Measurements from ENCODE around the gene LMAN1L. TPM values are rescaled to one million over a fixed set of nuclear protein-coding genes. Genes with fewer than 3 reads are reported as not detected.

The LMAN1L gene
- total and polyA plus RNA-seq, 4 donors, result 0.11 to 0.29 TPM; not detected in 2

- 77% methylated on average over 7 of the region's 7 CpGs for WGBS (ENCODE audit: insufficient coverage)
- no peak overlapping the region for H3K27ac ChIP-seq (ENCODE audit: low read depth, low read length)
- peaks cover 36% of the 10 kb centered on the region for H3K27me3 ChIP-seq (ENCODE audit: control insufficient read depth, insufficient read depth, low read length)
- peaks cover 27% of the 10 kb centered on the region for H3K4me1 ChIP-seq (ENCODE audit: control insufficient read depth, insufficient read depth, low read length)
- H3K36me3 ChIP-seq (ENCODE audit: control insufficient read depth, insufficient read depth, low read length), result no peaks in the 10 kb centered on the region
- H3K4me3 ChIP-seq (ENCODE audit: low read depth, low read length), result no peak overlapping the region
- H3K9me3 ChIP-seq (ENCODE audit: control insufficient read depth, insufficient read depth, low read length), result no peaks in the 10 kb centered on the region
- no peak for DNase-seq (ENCODE audit: low read depth in 4 of 6, low spot score in 6 of 6)
Measured at GRCh38 chr15:74824976-74825375, 12.3 kb downstream of the LMAN1L start.

- no peak overlapping the region for H3K4me3 ChIP-seq (ENCODE audit: low read depth, low read length)
- DNase-seq (ENCODE audit: low read depth in 4 of 6, low spot score in 6 of 6), result no peak
- WGBS (ENCODE audit: insufficient coverage), result no CpG with 5 or more reads among the region's 10 CpGs
- no peaks in the 10 kb centered on the region for H3K36me3 ChIP-seq (ENCODE audit: control insufficient read depth, insufficient read depth, low read length)
- no peak overlapping the region for H3K27ac ChIP-seq (ENCODE audit: low read depth, low read length)
- no peaks in the 10 kb centered on the region for H3K9me3 ChIP-seq (ENCODE audit: control insufficient read depth, insufficient read depth, low read length)
- H3K4me1 ChIP-seq (ENCODE audit: control insufficient read depth, insufficient read depth, low read length), result peaks cover 34% of the 10 kb centered on the region
- peaks cover 36% of the 10 kb centered on the region for H3K27me3 ChIP-seq (ENCODE audit: control insufficient read depth, insufficient read depth, low read length)
Measured at GRCh38 chr15:74825866-74826265, 13.2 kb downstream of the LMAN1L start.

- DNase-seq (ENCODE audit: low read depth in 4 of 6, low spot score in 6 of 6), result peak in 2 of 6 donors; percentile 31 to 62
- Histone ChIP-seq H3K9me3 (ENCODE audit: control insufficient read depth, insufficient read depth, low read length) (no peaks in the 10 kb centered on the region), H3K4me3 (ENCODE audit: low read depth, low read length) (no peak within 1 kb of the TSS), H3K27me3 (ENCODE audit: control insufficient read depth, insufficient read depth, low read length) (peaks cover 36% of the 10 kb centered on the region), H3K4me1 (ENCODE audit: control insufficient read depth, insufficient read depth, low read length) (peaks cover 34% of the 10 kb centered on the region), H3K27ac (ENCODE audit: low read depth, low read length) (no peak within 1 kb of the TSS), H3K36me3 (ENCODE audit: control insufficient read depth, insufficient read depth, low read length) (no peaks in the 10 kb centered on the region)
- under 1% methylated on average over 30 of the region's 44 CpGs for WGBS (ENCODE audit: insufficient coverage)
Measured at GRCh38 chr15:74826364-74826819, 13.8 kb downstream of the LMAN1L start, which contains the start of gene CPLX3. Gene CPLX3, plus strand, starts transcription at chr15:74826627. Its CDS starts 77 bp downstream, at chr15:74826704.

GRCh38 chr15:74826921-74827320, 14.3 kb downstream of the LMAN1L start:
- Histone ChIP-seq H3K36me3 (ENCODE audit: control insufficient read depth, insufficient read depth, low read length) (no peaks in the 10 kb centered on the region), H3K4me3 (ENCODE audit: low read depth, low read length) (no peak overlapping the region), H3K27me3 (ENCODE audit: control insufficient read depth, insufficient read depth, low read length) (peaks cover 36% of the 10 kb centered on the region), H3K4me1 (ENCODE audit: control insufficient read depth, insufficient read depth, low read length) (peaks cover 36% of the 10 kb centered on the region), H3K9me3 (ENCODE audit: control insufficient read depth, insufficient read depth, low read length) (no peaks in the 10 kb centered on the region), H3K27ac (ENCODE audit: low read depth, low read length) (no peak overlapping the region)
- WGBS (ENCODE audit: insufficient coverage), result 12% methylated on average over 18 of the region's 21 CpGs
- no peak for DNase-seq (ENCODE audit: low read depth in 4 of 6, low spot score in 6 of 6)

GRCh38 chr15:74827614-74828013, 15.0 kb downstream of the LMAN1L start:
- no peaks in the 10 kb centered on the region for H3K36me3 ChIP-seq (ENCODE audit: control insufficient read depth, insufficient read depth, low read length)
- DNase-seq (ENCODE audit: low read depth in 4 of 6, low spot score in 6 of 6), result no peak
- no peak overlapping the region for H3K27ac ChIP-seq (ENCODE audit: low read depth, low read length)
- no peak overlapping the region for H3K4me3 ChIP-seq (ENCODE audit: low read depth, low read length)
- H3K4me1 ChIP-seq (ENCODE audit: control insufficient read depth, insufficient read depth, low read length), result peaks cover 37% of the 10 kb centered on the region
- no peaks in the 10 kb centered on the region for H3K9me3 ChIP-seq (ENCODE audit: control insufficient read depth, insufficient read depth, low read length)
- WGBS (ENCODE audit: insufficient coverage), result 65% methylated on average over 5 of the region's 5 CpGs
- peaks cover 36% of the 10 kb centered on the region for H3K27me3 ChIP-seq (ENCODE audit: control insufficient read depth, insufficient read depth, low read length)

- Histone ChIP-seq H3K4me3 (ENCODE audit: low read depth, low read length) (no peak overlapping the region), H3K9me3 (ENCODE audit: control insufficient read depth, insufficient read depth, low read length) (no peaks in the 10 kb centered on the region), H3K27ac (ENCODE audit: low read depth, low read length) (no peak overlapping the region), H3K4me1 (ENCODE audit: control insufficient read depth, insufficient read depth, low read length) (peaks cover 40% of the 10 kb centered on the region), H3K27me3 (ENCODE audit: control insufficient read depth, insufficient read depth, low read length) (peaks cover 36% of the 10 kb centered on the region), H3K36me3 (ENCODE audit: control insufficient read depth, insufficient read depth, low read length) (no peaks in the 10 kb centered on the region)
- DNase-seq (ENCODE audit: low read depth in 4 of 6, low spot score in 6 of 6), result no peak
- WGBS (ENCODE audit: insufficient coverage), result 48% methylated on average over 5 of the region's 6 CpGs
Measured at GRCh38 chr15:74828835-74829234, 16.2 kb downstream of the LMAN1L start.

- Histone ChIP-seq H3K27me3 (ENCODE audit: control insufficient read depth, insufficient read depth, low read length) (peaks cover 36% of the 10 kb centered on the region), H3K9me3 (ENCODE audit: control insufficient read depth, insufficient read depth, low read length) (no peaks in the 10 kb centered on the region), H3K4me3 (ENCODE audit: low read depth, low read length) (no peak overlapping the region), H3K36me3 (ENCODE audit: control insufficient read depth, insufficient read depth, low read length) (peaks cover 5% of the 10 kb centered on the region), H3K4me1 (ENCODE audit: control insufficient read depth, insufficient read depth, low read length) (peaks cover 40% of the 10 kb centered on the region), H3K27ac (ENCODE audit: low read depth, low read length) (no peak overlapping the region)
- no peak for DNase-seq (ENCODE audit: low read depth in 4 of 6, low spot score in 6 of 6)
- WGBS (ENCODE audit: insufficient coverage), result 88% methylated on average over 2 of the region's 3 CpGs
Measured at GRCh38 chr15:74829486-74829885, 16.9 kb downstream of the LMAN1L start.

- no peak for DNase-seq (ENCODE audit: low read depth in 4 of 6, low spot score in 6 of 6)
- Histone ChIP-seq H3K36me3 (ENCODE audit: control insufficient read depth, insufficient read depth, low read length) (peaks cover 5% of the 10 kb centered on the region), H3K4me1 (ENCODE audit: control insufficient read depth, insufficient read depth, low read length) (peaks cover 40% of the 10 kb centered on the region), H3K4me3 (ENCODE audit: low read depth, low read length) (no peak overlapping the region), H3K9me3 (ENCODE audit: control insufficient read depth, insufficient read depth, low read length) (no peaks in the 10 kb centered on the region), H3K27me3 (ENCODE audit: control insufficient read depth, insufficient read depth, low read length) (peaks cover 36% of the 10 kb centered on the region), H3K27ac (ENCODE audit: low read depth, low read length) (no peak overlapping the region)
- 59% methylated on average over 5 of the region's 6 CpGs for WGBS (ENCODE audit: insufficient coverage)
Measured at GRCh38 chr15:74829991-74830390, 17.4 kb downstream of the LMAN1L start.

GRCh38 chr15:74830868-74831267, 18.2 kb downstream of the LMAN1L start:
- H3K27ac ChIP-seq (ENCODE audit: low read depth, low read length), result no peak overlapping the region
- peaks cover 30% of the 10 kb centered on the region for H3K27me3 ChIP-seq (ENCODE audit: control insufficient read depth, insufficient read depth, low read length)
- WGBS (ENCODE audit: insufficient coverage), result 18% methylated on average over 5 of the region's 5 CpGs
- H3K4me1 ChIP-seq (ENCODE audit: control insufficient read depth, insufficient read depth, low read length), result peaks cover 38% of the 10 kb centered on the region
- H3K36me3 ChIP-seq (ENCODE audit: control insufficient read depth, insufficient read depth, low read length), result peaks cover 12% of the 10 kb centered on the region
- H3K4me3 ChIP-seq (ENCODE audit: low read depth, low read length), result no peak overlapping the region
- no peaks in the 10 kb centered on the region for H3K9me3 ChIP-seq (ENCODE audit: control insufficient read depth, insufficient read depth, low read length)
- peak in 5 of 6 donors; percentile 43 to 91 (median 58) for DNase-seq (ENCODE audit: low read depth in 4 of 6, low spot score in 6 of 6)

GRCh38 chr15:74831813-74832495, 19.3 kb downstream of the LMAN1L start:
- H3K27ac ChIP-seq (ENCODE audit: low read depth, low read length), result no peak overlapping the region
- DNase-seq (ENCODE audit: low read depth in 4 of 6, low spot score in 6 of 6), result no peak

More at GRCh38 chr15:74831813-74832495, 19.3 kb downstream of the LMAN1L start:
- H3K4me1 ChIP-seq (ENCODE audit: control insufficient read depth, insufficient read depth, low read length), result peaks cover 27% of the 10 kb centered on the region
- H3K9me3 ChIP-seq (ENCODE audit: control insufficient read depth, insufficient read depth, low read length), result no peaks in the 10 kb centered on the region
- peaks cover 20% of the 10 kb centered on the region for H3K27me3 ChIP-seq (ENCODE audit: control insufficient read depth, insufficient read depth, low read length)
- no peak overlapping the region for H3K4me3 ChIP-seq (ENCODE audit: low read depth, low read length)
- WGBS (ENCODE audit: insufficient coverage), result 61% methylated on average over 11 of the region's 15 CpGs
- peaks cover 23% of the 10 kb centered on the region for H3K36me3 ChIP-seq (ENCODE audit: control insufficient read depth, insufficient read depth, low read length)
